HG03575 (cell line): ENCODE measurements around the gene SUSD5.
A peak's percentile ranks its signal among the peaks of the same experiment; 100 is the strongest.
"Not testable (repeated sequence)": the region's sequence is repeated elsewhere in the genome, so short reads cannot be mapped to it uniquely, and the experiment has no call there.

Source experiments
- ATAC-seq: cut with Tn5 transposase; IDR thresholded peaks from one replicate; pipeline ENCODE4 v1.9.1; 2021; ENCODE audit not compliant: unreplicated experiment, insufficient number of reproducible peaks, low FRiP score; ENCODE audit errors: extremely low read depth

The SUSD5 gene

DNA sequence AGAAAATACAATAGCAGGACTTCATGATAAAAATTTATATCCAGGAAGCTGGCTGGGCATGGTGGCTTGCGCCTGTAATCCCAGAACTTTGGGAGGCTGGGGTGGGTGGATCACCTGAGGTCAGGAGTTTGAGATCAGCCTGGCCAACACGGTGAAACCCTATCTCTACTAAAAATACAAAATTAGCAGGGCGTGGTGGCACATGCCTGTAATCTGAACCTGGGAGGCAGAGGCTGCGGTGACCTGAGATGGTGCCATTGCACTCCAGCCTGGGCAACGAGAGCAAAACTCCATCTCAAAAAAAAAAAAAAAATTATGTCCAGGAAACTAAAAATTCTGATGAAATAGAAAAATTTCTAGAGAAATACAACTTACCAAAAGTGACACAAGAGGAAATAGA lies 56.0 kb downstream of the SUSD5 start:
- not testable (repeated sequence) for ATAC-seq

- no peak for ATAC-seq
Measured at GRCh38 chr3:33159981-33160380, 58.6 kb downstream of the SUSD5 start.

GRCh38 chr3:33159234-33159633 lies 59.4 kb downstream of the SUSD5 start:
- no peak for ATAC-seq

DNA sequence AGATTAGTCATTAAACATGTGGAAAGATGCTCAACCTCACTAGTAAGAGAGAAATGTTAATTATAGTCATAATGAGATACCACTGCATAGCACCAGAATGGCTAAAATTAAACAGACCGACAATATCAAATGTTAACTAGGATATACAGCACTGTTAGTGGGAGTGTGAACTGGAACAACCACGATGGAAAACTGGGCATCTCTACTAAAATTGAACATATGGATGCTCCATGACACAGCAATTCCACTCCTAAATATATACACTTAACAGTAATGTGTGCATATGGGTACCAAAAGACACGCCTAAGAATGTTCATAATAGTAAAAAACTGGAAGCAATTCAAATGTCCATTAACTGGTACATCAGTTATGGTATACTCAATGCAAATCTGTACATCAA lies 63.3 kb downstream of the SUSD5 start:
- ATAC-seq: no peak

DNA sequence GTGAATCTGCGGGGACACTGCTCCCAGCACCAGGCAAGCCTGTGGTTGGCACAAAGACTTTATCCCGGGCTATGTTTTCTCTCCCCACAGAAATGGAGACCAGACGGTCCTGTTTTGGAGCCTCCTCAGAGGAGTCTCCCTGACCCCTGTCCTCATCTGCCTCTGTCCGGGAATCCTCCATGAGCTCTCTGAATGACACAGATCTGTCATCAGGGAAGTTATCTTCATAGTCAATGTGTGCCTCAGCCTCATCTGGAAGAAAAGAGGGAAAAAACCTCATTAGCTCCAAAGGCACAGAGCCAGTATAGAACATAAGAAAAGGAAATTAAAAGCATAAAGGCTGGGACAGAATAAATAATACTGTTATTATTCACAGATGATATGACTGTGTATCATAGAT lies 64.8 kb downstream of the SUSD5 start:
- no peak for ATAC-seq

- ATAC-seq: no peak
Measured at GRCh38 chr3:33152363-33153360, 65.9 kb downstream of the SUSD5 start.

DNA sequence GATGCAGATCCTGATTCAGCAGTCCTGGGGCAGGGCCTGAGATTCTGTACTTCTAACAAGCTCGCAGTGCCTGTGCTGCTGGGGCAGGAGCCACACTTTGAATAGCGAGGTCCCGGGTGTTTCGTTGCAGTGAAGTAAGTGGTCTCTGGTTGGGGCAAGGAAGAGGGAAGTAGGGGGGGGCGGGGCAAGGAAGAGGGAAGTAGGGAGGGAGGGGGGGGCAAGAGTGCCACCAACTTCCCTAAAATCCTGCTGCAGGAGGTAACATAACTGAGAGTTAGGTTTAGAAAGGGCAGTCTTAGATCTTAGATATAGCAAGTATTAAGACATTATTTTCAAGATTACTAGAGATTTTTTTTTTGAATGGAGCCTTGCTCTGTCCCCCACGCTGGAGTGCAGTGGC lies 69.3 kb downstream of the SUSD5 start:
- ATAC-seq: no peak

- no peak for ATAC-seq
Measured at GRCh38 chr3:33146791-33147445, 71.7 kb downstream of the SUSD5 start.

DNA sequence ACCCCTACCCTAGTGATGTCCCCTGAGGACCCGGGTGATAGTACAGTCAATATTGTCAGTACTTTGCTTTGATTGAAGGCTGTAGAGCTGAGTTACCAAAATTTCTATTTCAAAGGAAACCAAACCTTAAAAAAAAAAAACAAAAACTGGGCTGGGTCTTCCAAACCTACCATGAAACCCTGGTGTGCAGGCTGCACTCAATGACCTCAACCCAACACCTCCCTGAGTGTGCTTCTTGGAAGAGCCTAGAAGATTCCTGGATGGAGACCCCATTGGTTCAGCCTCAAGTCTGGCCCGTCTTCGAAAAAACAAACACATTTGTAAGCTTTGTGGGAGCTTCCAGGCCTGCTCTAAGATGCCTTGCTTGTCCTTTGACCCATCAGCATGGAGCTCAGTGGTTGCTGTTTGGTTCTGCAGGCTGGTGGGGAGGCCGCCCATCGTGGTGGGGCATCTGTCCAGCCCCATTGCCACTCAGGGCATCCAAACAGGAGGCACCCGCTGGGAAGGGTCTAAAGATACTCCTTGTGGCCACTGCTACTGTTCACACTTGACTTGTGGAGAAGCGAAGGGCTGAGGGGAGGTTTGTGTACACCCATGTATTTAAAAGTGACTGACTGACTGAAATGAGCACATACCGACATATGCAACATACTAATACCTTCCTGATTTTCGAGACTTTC lies 72.6 kb downstream of the SUSD5 start:
- ATAC-seq: no peak

GRCh38 chr3:33145221-33145900 lies 73.2 kb downstream of the SUSD5 start:
- no peak for ATAC-seq

DNA sequence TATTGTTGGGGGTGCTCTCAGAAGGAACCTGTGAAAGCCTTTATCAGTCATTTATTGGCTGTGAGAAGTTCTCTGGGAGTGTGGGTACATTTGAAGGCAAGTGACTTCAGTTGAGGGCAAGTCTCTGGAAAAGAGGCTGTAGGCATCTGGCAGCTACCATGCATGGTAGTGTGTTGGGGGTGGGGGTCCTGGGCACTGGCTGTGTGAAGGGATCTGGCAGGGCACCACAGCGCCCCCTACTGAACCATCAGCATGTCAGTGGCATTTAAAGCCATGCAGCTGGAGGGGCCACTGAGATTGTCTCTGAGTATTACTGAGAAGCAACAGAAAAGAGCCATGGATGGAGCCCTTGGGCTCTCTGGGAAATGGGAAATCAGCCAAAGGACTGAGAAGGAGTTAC lies 74.2 kb downstream of the SUSD5 start:
- ATAC-seq: no peak

DNA sequence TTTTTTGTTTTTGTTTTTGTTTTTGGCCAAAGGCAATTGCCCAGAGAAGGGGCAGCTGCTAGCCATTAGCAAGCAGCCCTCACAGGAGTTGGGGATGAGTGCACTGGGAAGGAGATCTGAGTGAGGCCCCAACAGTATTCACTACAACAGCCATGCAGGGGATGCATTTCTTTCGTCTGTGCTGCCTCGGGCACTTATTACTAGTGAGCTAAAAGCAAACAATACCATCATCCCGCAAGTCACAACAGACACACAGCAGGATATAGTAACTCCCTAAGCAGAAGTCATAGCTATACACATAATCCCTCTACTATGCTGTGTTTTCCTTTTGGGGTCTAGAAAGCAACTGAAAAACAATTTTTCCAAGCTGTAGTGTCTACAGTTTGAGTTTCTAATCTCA lies 77.6 kb downstream of the SUSD5 start:
- ATAC-seq: no peak

- no peak for ATAC-seq
Measured at GRCh38 chr3:33139996-33140395, 78.6 kb downstream of the SUSD5 start.

- ATAC-seq: peak; percentile 49
Measured at GRCh38 chr3:33139006-33139623, 79.5 kb downstream of the SUSD5 start.

- no peak for ATAC-seq
Measured at GRCh38 chr3:33137691-33138090, 80.9 kb downstream of the SUSD5 start.

DNA sequence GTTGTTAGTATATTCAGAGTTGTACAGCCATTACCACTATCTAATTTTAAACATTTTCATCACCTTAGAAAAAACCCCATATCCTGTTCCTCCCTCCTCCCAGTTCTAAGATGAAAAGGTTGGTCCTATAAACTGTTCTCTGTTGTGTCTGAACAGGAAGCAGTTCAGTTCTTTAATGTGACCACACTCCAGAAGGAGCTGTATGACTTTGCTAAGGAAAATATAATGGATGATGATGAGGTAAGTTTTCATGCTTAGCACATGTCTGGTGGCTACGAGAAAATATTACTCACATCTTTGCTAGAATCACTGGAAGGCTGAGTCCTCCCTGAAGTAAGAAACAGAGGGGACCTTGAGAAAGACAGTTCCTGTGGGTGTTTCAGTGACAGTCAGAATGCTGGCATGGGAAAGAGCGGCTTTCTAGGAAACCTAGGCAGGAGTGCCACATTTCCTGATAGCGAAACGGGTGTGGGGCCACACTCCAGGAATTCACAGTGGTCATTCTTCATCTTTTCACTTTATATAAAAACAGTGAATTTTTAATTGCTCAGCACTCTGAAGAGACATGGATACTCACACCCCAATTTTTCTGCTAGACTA lies 84.5 kb downstream of the SUSD5 start:
- no peak for ATAC-seq

DNA sequence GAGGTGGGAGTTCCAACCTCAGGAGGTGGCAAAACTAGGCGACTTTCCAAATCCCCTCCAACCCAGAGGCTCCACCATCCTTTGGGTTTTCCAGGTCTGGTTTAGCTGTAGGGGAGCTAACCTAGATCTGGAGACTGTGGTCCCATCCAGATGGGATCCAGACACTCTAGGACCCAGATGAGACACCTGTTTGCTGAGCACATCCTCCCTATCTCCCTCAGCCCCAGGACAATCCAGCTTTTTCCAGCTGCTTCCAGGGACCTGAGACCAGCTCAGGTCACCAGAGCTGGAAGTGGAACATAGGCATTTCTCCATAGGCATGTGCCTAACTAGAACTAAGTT lies 86.6 kb downstream of the SUSD5 start:
- ATAC-seq: no peak

GRCh38 chr3:33131331-33132018 lies 87.1 kb downstream of the SUSD5 start:
- ATAC-seq: no peak
